ENCODE results near the gene RFC1.

The RFC1 gene

GRCh38 chr4:39362827-39363226 lies 3.3 kb downstream of the RFC1 start:
- no peak for TF ChIP-seq CTCF (IDR thresholded peaks at IDR 0.05)

- no peak for TF ChIP-seq CTCF (IDR thresholded peaks at IDR 0.05)
Measured at GRCh38 chr4:39357002-39357401, 9.2 kb downstream of the RFC1 start.

- no peak for TF ChIP-seq CTCF (IDR thresholded peaks at IDR 0.05)
Measured at GRCh38 chr4:39354254-39354552, 12.0 kb downstream of the RFC1 start.

- TF ChIP-seq CTCF (IDR thresholded peaks at IDR 0.05), result no peak
Measured at GRCh38 chr4:39353478-39354253, 12.5 kb downstream of the RFC1 start.

- TF ChIP-seq CTCF (IDR thresholded peaks at IDR 0.05), result no peak
Measured at GRCh38 chr4:39349326-39349725, 16.8 kb downstream of the RFC1 start.

- no peak for TF ChIP-seq CTCF (IDR thresholded peaks at IDR 0.05)
Measured at GRCh38 chr4:39348371-39349315, 17.5 kb downstream of the RFC1 start.

GRCh38 chr4:39346856-39347519 lies 19.2 kb downstream of the RFC1 start:
- TF ChIP-seq CTCF (IDR thresholded peaks at IDR 0.05), result no peak
